HTERT RPE-1 (cell line): Measurements from ENCODE around the gene WDR93.
"Not testable (repeated sequence)": the region's sequence is repeated elsewhere in the genome, so short reads cannot be mapped to it uniquely, and the experiment has no call there.

ENCODE experiments used
- in situ Hi-C: fragments of 300-500 bp; cut with MboI; formaldehyde crosslinking; loops from 4 replicates; pipeline ENCODE4 v1.14.3; 2020; ENCODE audit warnings: low sequenced_read_pairs

Gene WDR93

DNA sequence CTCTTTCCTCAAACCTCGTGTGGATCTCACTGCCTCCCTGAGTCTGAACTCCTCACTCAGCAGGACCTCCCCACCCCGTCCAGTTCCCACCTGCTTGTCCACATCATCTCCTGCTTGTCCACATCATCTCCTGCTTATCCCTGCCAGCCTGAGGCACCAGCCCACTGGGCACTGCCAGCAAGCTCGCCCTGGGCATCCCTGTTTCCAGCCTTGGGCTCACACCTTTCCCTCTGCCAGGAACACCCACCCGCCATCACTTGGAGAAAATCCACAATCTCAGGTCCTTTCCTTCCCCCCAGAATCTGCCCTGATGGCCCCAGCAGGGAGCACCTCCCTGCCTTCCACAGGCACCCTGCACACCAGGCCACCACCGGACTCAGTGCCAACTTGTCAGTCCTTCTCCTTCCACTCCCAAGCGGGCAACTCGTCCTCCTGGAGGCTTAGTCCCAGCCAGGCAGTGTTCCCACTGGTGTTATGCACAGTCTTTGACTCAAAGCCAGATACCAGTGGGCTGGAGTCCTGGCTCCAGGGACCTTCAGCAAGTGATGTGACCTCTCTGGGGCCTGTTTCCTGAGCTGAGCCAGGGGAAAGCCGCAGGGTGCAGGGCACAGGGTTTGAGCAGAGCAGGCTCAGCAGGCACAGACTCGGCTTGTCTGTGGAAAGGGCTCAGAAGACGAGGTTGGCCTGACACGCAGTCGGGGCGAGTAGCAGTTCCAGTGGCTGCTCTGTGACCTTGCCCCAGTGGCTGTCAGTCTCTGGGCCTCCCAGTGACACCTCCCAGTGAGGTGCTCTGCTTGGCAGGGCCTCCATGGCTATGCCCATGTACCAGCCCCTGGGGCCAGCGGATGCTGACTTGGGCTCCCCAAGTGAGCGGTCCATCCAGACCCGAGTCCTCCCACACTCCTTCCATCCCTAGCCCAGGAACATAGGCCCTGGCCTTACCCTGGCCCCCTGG lies 76.0 kb downstream of the WDR93 start:
- in situ Hi-C loops: loop anchor here (25.0 kb wide), 1 partner anchor 96 kb away; no protein-coding TSS in a partner anchor

DNA sequence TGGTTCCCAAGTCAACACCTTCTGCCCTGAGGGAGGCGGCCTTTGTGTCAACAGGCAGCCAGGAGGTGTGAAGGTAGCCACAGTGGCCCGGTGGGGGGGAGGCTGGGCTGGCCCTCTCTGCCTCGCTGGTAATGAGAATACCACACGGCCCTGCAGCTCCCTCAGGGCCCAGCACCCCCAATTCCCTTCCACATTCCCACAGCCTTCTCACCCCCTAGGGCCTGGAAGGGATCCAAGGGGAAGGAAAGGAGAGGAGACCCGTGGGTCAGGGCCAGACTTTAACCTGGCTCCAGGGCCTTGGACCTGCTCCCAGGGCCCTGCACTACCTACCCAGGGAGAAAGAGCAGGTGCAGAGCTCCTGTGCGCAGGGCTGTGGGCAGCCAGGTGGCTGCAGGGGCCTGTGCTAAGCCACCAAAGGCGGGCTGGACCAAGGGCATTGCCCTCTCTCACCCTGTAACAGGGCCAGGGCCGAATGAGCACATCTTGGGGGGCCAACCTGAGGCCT lies 76.9 kb downstream of the WDR93 start:
- in situ Hi-C loops: loop anchor here (25.0 kb wide), 1 partner anchor 95 kb away; no protein-coding TSS in a partner anchor

GRCh38 chr15:89768071-89768500 lies 77.5 kb downstream of the WDR93 start:
- in situ Hi-C loops: loop anchor here (25.0 kb wide), 1 partner anchor 94 kb away; no protein-coding TSS in a partner anchor

DNA sequence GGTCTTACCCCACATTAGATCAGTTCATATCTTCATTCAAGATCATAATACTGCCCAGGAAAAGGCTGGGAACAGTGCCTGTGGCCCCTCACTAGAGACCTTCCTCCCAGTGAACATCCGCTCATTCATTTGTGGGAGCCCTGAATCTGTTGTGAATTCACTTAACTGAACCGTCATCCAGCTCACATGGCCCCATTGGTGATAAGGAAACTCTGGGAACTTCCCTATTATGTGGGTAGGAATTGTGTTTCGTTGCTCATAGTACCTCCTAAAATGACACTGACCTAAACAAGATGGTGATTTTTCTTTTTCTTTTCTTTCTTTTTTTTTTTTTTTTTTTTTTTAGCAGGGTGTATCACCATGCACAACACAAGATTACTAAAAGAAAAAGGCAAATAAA lies 78.8 kb downstream of the WDR93 start:
- in situ Hi-C loops: loop anchor here (25.0 kb wide), 1 partner anchor 93 kb away; no protein-coding TSS in a partner anchor

DNA sequence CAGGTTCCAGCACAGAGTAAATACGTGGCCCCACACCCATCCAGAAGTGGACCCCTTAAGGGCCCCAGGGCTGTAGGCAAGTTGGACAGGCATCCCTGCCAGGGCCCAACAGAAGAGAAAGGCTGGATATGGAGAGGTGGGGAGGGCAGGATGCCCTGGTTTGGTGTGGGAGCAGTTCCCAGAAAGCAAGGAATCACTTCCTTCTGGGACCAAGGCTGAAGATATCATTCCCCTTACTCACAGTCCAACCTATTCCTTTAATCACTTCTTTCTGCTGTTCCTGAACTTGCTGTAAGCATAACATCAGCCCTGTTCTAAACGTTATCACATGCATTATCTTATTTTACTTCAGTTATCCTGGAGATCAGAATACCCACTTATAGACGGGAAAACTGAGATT lies 79.4 kb downstream of the WDR93 start:
- in situ Hi-C loops: loop anchor here (25.0 kb wide), 1 partner anchor 92 kb away; no protein-coding TSS in a partner anchor

DNA sequence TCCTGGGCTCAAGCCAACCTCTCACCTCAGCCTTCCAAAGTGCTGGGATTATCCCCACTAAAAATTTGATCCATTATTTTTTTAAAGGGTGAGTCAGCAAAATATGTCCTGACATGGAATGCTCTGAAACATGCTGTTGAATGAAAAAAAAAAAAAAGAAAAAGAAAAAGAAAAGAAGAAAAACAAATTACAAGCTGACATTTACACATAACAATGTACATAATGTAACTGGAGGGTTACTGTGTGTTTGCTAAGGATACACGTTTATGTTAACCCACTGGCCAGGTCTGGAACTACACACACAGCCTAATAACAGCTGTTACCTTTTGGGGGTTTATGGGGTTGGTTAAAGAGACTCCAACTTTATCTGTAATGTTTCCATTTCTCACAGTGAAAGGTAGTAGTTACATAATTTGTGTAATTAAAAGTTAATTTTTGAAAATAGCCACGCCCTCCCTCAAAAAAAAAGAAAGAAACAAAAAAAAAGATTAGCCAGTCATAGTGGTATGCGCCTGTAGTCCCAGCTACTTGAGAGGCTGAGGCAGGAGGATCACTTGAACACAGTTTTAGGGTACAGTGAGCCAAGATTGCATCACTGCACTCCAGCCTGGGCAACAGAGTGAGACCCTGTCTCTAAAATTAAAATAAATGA lies 82.4 kb downstream of the WDR93 start:
- in situ Hi-C loops: loop anchor here (25.0 kb wide), 1 partner anchor 89 kb away; no protein-coding TSS in a partner anchor

GRCh38 chr15:89774492-89774891 lies 83.9 kb downstream of the WDR93 start:
- in situ Hi-C loops: loop anchor here (25.0 kb wide), 1 partner anchor 88 kb away; no protein-coding TSS in a partner anchor

- in situ Hi-C loops: no loop called here
Measured at GRCh38 chr15:89775815-89776214, 85.2 kb downstream of the WDR93 start.

GRCh38 chr15:89776274-89777072 lies 85.9 kb downstream of the WDR93 start, which contains the start of gene MESP2:
TSS of gene MESP2 (plus strand) at chr15:89776332. CDS start at chr15:89776358, 26 bp downstream.
- in situ Hi-C loops: no loop called here

DNA sequence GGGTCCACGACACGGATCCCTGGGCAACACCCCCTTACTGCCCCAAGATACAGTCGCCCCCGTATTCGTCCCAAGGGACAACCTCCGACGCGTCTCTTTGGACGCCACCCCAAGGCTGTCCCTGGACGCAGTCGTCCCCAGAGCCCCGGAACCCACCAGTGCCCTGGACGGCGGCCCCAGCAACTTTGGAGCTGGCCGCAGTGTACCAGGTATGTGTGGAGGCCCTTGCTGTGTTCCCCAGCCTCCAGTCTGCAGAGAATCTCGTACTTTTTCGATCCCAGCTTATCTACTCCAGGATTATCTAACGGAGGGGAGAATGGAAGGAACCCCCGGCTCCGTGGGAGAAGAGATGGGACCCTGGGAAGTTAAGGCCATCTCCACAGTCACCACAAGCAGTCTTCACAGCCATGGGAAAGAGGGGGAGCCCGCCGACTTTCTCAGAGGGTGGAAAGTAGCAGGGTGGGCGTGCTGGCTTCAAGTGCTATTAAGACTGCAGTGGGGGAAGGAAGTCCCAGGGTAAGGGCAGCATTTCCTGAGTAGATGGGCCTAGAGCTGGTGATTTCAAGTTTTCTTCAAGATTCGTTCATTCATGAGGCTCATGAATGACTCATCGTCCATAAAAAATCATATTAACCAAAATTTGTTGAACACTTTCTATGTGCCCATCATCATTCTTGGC lies 86.6 kb downstream of the WDR93 start:
- in situ Hi-C loops: no loop called here

DNA sequence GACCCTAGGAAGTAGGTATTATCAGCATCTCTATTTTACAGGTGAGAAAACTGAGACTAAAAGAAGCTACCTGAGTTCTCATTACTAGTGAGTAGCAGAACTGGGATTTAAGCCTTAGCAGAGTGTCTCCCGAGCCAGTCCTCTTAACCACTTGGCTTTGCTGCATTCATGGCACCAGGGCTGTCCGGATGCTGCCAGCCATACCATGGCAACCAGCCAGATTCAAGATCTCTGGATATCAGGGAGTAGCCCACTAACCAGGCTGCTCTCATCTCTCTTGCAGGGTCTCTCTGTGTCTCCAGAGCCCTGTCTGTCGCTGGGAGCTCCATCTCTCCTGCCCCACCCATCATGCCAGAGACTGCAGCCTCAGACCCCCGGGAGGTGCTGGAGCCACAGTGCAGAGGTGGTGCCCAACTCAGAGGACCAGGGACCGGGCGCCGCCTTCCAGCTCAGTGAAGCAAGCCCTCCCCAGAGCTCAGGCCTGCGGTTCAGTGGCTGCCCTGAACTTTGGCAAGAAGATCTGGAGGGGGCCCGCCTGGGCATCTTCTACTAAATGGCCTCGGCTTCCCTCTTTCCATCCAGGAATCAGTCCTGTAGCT lies 87.3 kb downstream of the WDR93 start:
- in situ Hi-C loops: no loop called here

- in situ Hi-C loops: no loop called here
Measured at GRCh38 chr15:89778861-89779260, 88.2 kb downstream of the WDR93 start.

DNA sequence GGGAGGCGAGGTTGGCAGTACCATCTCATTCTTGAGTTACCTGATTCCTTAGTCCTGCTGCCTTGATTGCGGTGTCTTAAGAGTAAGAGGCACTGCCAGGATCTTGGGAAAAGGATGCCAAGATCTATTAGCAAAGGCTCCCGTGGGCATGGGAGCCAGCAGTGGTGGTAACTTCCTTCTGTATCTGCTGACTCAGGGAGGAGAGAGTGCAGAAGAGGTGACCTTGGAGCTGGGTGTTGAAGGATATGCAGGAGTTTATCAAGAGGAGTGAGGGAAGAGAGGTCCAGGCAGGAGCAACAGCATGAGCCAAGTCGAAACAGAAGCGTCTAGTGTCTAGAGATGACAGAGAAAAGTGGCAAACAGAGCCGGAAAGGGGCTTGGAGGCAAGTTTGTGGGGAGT lies 90.0 kb downstream of the WDR93 start:
- in situ Hi-C loops: no loop called here

DNA sequence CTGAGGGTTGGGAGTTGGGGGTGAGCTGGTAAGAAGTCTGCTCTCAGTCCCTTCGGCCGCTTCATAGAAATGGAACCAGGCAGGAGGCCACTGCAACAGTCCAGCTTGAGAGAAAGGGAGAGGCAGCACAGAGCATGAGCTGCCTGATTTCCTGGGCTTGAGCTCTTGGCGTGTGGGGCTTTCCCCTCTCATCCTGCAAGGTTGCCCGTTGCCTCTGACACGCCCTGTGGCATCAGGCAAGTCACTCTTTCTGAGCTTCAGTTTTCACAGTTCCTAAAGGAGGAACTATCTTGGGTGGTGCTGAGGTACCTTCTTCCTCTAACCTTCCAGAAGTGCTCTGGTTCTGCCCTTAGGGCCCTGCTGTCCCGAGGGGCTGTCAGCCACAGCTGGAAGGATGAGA lies 90.4 kb downstream of the WDR93 start:
- in situ Hi-C loops: no loop called here

DNA sequence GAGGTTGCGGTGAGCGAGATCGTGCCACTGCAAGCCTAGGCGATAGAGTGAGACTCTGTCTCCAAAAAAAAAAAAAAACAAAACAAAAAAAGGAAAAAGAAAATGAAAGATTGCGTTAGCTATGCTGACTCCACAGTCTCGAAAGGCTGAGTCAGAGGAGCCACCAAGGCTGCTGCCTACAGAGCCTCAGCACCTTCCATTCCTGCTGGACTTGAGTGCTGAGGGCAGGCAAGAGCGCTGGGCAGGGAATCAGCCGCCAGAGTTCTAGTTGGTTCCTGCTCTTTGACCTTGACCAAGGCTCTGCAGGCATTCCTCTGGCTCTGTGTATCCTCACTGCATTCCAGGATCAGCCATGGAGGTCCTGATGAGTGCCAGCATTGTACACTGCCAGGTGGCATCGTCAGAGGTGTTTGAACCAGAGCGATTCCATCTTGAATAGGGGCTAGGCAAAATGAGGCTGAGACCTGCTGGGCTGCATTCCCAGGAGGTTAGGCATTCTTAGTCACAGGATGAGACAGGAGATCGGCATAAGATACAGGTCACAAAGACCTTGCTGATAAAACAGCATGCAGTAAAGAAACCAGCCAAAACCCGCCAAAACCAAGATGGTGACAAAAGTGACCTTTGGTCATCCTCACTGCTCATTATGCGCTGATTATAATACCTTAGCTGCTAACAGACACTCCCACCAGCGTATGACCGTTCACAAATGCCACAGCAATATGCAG lies 91.4 kb downstream of the WDR93 start:
- in situ Hi-C loops: no loop called here

GRCh38 chr15:89782619-89782950 lies 92.0 kb downstream of the WDR93 start:
- in situ Hi-C loops: not testable (repeated sequence)

DNA sequence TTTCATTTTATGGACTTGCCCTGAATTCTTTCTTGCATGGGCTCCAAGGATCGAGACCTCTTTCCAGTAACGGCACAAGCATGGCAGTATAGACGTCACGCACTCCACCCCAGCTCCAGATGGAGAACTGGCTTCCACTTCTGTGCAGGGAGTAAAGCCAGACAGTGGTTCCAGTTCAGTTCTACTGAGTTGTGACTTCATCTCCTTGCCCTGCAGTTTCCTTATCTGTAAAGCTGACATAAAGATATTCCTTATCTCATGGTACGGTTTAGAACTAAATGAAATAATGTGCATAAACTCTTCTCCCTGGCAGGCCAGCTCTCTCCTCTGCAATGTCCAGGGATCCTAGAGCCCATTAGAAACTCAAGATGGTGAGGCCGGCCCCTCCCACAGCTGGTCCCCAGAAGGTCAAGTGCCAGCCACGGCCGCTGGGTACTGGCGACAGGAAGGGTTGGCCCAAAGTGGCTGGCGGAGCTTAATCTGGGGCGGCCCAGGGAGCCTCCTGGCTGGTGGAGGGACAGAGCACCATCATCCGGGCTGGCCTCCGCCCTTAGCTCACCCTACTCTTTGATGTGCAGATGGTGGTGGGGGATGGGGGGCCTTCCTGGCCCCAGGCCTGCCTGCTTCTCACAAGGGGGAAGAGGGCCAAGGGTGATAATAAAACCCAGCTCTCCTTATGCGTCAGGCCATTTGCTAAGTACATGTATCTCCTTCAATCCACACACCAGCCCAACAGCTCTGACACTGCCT lies 92.7 kb downstream of the WDR93 start:
- in situ Hi-C loops: no loop called here
